Measurements from ENCODE around the gene KCNQ1. TPM values are rescaled to one million over a fixed set of nuclear protein-coding genes. Genes with fewer than 3 reads are reported as not detected.

Gene KCNQ1
- total RNA-seq, 4 donors from 2014 or later = 0.81 to 2.2 (median 1.6) TPM

DNA sequence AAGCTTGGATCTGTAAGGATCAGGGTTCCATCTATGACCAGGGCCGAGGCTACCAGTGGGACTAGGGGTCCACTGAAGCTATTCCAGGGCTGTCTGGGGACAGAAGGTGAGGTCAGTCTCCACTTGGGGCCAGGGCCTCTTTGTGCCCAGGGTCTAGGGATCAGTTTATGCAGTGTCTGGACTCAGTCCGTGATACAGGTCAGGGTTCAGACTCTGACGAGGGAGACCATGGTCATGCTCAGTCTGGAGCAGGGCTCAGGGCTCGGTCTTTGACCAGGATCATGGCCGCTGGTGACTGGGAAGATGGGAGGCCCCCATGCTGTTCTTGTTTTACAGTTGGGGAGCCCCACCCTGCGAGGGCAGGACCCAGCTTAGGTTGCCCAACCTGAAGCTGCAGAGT lies 32.5 kb upstream of the KCNQ1 start:
- TF ChIP-seq, protein P1, sequence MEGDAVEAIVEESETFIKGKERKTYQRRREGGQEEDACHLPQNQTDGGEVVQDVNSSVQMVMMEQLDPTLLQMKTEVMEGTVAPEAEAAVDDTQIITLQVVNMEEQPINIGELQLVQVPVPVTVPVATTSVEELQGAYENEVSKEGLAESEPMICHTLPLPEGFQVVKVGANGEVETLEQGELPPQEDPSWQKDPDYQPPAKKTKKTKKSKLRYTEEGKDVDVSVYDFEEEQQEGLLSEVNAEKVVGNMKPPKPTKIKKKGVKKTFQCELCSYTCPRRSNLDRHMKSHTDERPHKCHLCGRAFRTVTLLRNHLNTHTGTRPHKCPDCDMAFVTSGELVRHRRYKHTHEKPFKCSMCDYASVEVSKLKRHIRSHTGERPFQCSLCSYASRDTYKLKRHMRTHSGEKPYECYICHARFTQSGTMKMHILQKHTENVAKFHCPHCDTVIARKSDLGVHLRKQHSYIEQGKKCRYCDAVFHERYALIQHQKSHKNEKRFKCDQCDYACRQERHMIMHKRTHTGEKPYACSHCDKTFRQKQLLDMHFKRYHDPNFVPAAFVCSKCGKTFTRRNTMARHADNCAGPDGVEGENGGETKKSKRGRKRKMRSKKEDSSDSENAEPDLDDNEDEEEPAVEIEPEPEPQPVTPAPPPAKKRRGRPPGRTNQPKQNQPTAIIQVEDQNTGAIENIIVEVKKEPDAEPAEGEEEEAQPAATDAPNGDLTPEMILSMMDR (IDR thresholded peaks at IDR 0.05) = no peak
- 87 to 97% methylated on average over 6 of the region's 6 CpGs for WGBS, 2 donors
- DNase-seq (ENCODE audit: low spot score in 2 of 2) = no peak
- H3K4me3 ChIP-seq (ENCODE audit: low read depth, poor library complexity, severe bottlenecking) = no peak overlapping the region
- intact Hi-C loops (cut with DNase I; ENCODE audit: low total_unique reads) = no loop called here

DNA sequence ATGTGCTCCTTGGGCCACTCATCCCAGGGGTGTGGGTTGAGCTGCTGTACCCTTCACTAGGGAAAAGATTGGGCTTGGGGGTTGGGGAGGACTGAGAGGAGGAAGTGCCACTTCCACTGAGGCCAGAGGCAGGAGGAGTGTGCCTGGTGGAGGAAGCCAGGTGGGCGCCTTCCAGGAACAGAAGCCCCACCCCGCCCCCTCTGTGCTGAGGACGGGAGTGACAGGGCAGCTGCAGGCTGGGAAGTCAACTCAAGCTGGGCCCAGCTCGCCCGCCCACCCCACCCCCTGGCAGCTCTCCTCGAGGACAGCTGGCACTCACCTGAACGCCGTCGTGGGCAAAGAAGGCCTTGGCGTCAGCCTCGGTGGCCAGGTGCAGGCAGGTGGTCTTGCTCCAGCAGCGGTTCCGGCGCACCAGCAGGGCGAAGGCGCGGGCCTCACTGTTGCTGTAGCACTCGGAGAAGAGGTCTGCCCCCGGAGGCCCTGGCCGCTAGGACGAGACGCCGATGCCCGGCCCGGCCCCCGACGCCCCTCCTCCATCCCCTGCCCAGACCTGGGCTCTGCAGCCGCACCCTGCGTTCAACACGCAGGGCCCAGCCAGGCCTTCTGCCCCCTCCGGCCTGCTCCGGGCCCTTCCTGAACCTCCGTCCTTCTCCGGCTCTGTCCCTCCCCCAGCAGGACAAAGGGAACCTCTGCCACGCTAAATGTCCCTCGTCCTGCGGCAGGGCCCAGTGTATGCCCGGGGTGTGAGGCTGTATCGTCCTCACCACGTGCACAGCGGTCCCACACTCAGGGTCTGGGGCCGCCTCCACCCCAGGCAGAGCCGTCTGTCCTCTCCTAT lies 30.8 kb upstream of the KCNQ1 start:
- DNase-seq (ENCODE audit: low spot score in 2 of 2) = no peak
- no peak overlapping the region for H3K4me3 ChIP-seq (ENCODE audit: low read depth, poor library complexity, severe bottlenecking)
- WGBS, 2 donors = 82 to 84% methylated on average over 29 to 41 of the region's 43 CpGs
- intact Hi-C loops (cut with DNase I; ENCODE audit: low total_unique reads) = no loop called here
- TF ChIP-seq POLR2A (IDR thresholded peaks at IDR 0.05) = no peak
- TF ChIP-seq, protein P1 (IDR thresholded peaks at IDR 0.05) = no peak

DNA sequence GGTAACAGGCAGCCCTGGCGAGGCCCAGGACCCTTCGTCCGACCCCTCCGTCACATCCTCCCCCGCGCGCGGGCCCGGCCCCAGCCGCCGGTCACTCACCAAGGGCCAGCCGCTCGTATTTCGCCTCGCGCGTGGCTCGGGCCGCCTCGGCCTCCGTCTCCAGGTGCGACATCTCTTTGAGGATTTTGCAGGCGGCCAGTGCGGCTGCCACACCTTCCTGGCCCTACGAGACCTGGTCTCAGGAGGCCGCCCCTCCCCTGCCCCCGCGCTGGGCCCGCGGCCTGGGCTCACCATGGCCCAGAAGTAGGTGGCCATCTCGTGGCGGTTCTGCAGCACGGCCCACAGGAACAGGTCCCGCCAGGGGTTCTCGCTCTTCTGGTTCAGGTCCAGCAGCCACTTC lies 30.2 kb upstream of the KCNQ1 start:
- intact Hi-C loops (cut with DNase I; ENCODE audit: low total_unique reads) = loop anchor here (5.0 kb wide), 1 partner anchor 217 kb away; no protein-coding TSS in a partner anchor
- no peak for TF ChIP-seq POLR2A (IDR thresholded peaks at IDR 0.05)
- TF ChIP-seq, protein P1 (IDR thresholded peaks at IDR 0.05) = no peak
- 90 to 95% methylated on average over 32 to 33 of the region's 35 CpGs for WGBS, 2 donors
- H3K4me3 ChIP-seq (ENCODE audit: low read depth, poor library complexity, severe bottlenecking) = no peak overlapping the region
- DNase-seq (ENCODE audit: low spot score in 2 of 2) = no peak

DNA sequence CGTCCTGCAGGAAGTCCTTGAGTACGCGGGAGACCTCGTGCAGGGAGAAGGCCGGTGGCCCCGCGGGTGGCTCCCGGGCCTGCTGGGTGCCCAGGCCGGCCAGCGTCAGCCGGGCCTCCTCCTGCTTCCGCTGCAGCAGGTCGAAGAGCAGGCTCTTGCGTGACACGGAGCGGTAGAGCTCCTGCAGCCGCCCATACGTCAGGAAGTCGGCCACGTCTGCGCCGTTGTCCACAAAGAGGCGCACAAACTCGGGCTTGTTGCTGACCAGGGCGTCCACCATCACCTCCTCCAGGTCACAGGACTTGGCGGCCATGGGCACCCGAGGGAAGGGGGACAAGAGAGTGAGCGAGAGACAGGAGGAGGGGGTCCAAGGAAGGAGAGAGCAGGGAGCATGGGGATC lies 29.6 kb upstream of the KCNQ1 start:
- intact Hi-C loops (cut with DNase I; ENCODE audit: low total_unique reads) = loop anchor here (5.0 kb wide), 1 partner anchor 218 kb away; no protein-coding TSS in a partner anchor
- no peak for DNase-seq (ENCODE audit: low spot score in 2 of 2)
- no peak for TF ChIP-seq POLR2A (IDR thresholded peaks at IDR 0.05)
- TF ChIP-seq, protein P1 (IDR thresholded peaks at IDR 0.05) = no peak
- WGBS, 2 donors = 86 to 90% methylated on average over 9 to 26 of the region's 28 CpGs
- H3K4me3 ChIP-seq (ENCODE audit: low read depth, poor library complexity, severe bottlenecking) = no peak overlapping the region

DNA sequence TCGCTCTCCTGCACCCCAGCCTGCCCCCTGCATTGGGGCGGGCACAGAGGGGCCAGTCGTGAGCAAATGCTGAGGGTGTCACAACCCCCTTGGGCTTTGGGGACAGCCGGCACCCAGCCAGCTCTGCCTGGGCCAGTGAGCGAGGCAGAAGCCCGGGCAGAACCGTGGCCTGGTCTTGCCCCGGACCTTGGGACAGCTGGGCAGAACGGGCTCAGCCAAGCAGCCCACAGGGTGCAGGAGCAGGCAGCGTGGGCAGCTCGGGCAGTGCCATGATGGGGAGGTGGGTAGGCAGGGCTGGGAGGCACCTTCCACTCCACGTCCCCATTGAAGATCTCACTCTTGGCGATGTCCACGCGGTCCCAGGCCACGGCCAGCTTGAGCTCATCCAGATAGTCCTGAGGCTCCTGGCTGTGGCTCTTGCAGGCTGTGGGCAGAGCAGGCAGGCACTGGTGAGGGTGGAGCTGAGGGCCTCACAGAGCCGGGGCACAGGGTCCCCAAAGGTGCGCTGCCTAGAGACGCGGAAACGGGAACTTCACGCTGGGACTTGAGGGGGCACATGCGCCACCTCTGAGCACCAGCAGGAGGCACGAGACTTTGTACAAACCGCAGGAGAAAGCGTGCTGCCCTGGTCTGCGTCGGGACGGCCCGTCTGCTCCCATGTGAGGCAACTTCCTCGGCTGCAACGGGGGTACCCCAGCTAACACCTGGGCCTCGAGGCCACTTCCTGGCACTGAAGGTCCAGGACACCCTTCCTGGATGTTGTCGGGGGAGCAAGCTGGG lies 29.0 kb upstream of the KCNQ1 start:
- 80 to 83% methylated on average over 27 to 33 of the region's 34 CpGs for WGBS, 2 donors
- H3K4me3 ChIP-seq (ENCODE audit: low read depth, poor library complexity, severe bottlenecking) = no peak overlapping the region
- TF ChIP-seq, protein P1 (IDR thresholded peaks at IDR 0.05) = no peak
- no peak for TF ChIP-seq POLR2A (IDR thresholded peaks at IDR 0.05)
- intact Hi-C loops (cut with DNase I; ENCODE audit: low total_unique reads) = loop anchor here (5.0 kb wide), 1 partner anchor 218 kb away; no protein-coding TSS in a partner anchor
- DNase-seq (ENCODE audit: low spot score in 2 of 2) = no peak

Data from lower leg skin (tissue), 4 donors.